Activated naive CD4-positive, alpha-beta T cell treated with anti-CD3 and anti-CD28 coated beads, Interleukin-2, amount 50 U/mL, for 24 hours (primary cell): ENCODE measurements around the gene RPEL1.

Experiments
- H3K27ac Mint-ChIP-seq: one replicate; pipeline ENCODE4 v1.8.0; 2021; ENCODE audit warnings: mild to moderate bottlenecking, mixed read lengths
- H3K27me3 Mint-ChIP-seq: one replicate; pipeline ENCODE4 v1.8.0; 2021; ENCODE audit warnings: mixed read lengths
- H3K36me3 Mint-ChIP-seq: one replicate; pipeline ENCODE4 v1.8.0; 2021; ENCODE audit warnings: mixed read lengths
- H3K4me1 Mint-ChIP-seq: one replicate; pipeline ENCODE4 v1.8.0; 2021; ENCODE audit warnings: mixed read lengths
- H3K4me3 Mint-ChIP-seq: one replicate; pipeline ENCODE4 v1.8.0; 2021; ENCODE audit warnings: mild to moderate bottlenecking, mixed read lengths
- H3K9me3 Mint-ChIP-seq: one replicate; pipeline ENCODE4 v1.8.0; 2021; ENCODE audit warnings: mixed read lengths

RPEL1 gene

GRCh38 chr10:103287992-103288391 lies 42.3 kb downstream of the RPEL1 start:
- H3K4me1 Mint-ChIP-seq = no peaks in the 10 kb centered on the region
- H3K27me3 Mint-ChIP-seq = peaks cover 34% of the 10 kb centered on the region
- H3K9me3 Mint-ChIP-seq = no peaks in the 10 kb centered on the region

GRCh38 chr10:103291588-103291987 lies 45.9 kb downstream of the RPEL1 start:
- Mint-ChIP-seq H3K4me3 (no peak overlapping the region), H3K27me3 (peaks cover 19% of the 10 kb centered on the region), H3K27ac (no peak overlapping the region), H3K36me3 (no peaks in the 10 kb centered on the region), H3K4me1 (no peaks in the 10 kb centered on the region), H3K9me3 (no peaks in the 10 kb centered on the region)

More at GRCh38 chr10:103287992-103288391, 42.3 kb downstream of the RPEL1 start:
- no peaks in the 10 kb centered on the region for H3K36me3 Mint-ChIP-seq
- H3K27ac Mint-ChIP-seq = no peak overlapping the region
- no peak overlapping the region for H3K4me3 Mint-ChIP-seq

GRCh38 chr10:103295374-103296015 lies 49.8 kb downstream of the RPEL1 start:
- Mint-ChIP-seq H3K4me3 (no peak overlapping the region), H3K36me3 (no peaks in the 10 kb centered on the region), H3K27me3 (peaks cover 4% of the 10 kb centered on the region)

More at GRCh38 chr10:103295374-103296015, 49.8 kb downstream of the RPEL1 start:
- Mint-ChIP-seq H3K9me3 (no peaks in the 10 kb centered on the region), H3K4me1 (no peaks in the 10 kb centered on the region), H3K27ac (no peak overlapping the region)
